ENCODE data around the gene TMEM88. TPM values are rescaled to one million over a fixed set of nuclear protein-coding genes. Genes with fewer than 3 reads are reported as not detected.

Gene TMEM88
- total RNA-seq, 1 donor from 2014 or later: 33.7 TPM

- no peak overlapping the region for H3K4me3 ChIP-seq (ENCODE audit: insufficient read depth, low read depth, low read length)
- no peaks in the 10 kb centered on the region for H3K4me1 ChIP-seq (ENCODE audit: insufficient read depth, low read length)
- H3K9ac ChIP-seq (ENCODE audit: low read length): no peak overlapping the region
- H3K4me1 Mint-ChIP-seq (ENCODE audit: low read depth, unreplicated experiment): no peaks in the 10 kb centered on the region
- no peak overlapping the region for H2AFZ ChIP-seq (ENCODE audit: low read depth, low read length)
- peaks cover 4% of the 10 kb centered on the region for H3K9me3 Mint-ChIP-seq (ENCODE audit: unreplicated experiment)
- TF ChIP-seq EZH2 (IDR thresholded peaks at IDR 0.05; ENCODE audit: insufficient read depth, low read length) (no peak), CTCF (IDR thresholded peaks at IDR 0.05; ENCODE audit: insufficient read depth, low read depth, low read length) (no peak)
- no peak overlapping the region for H3K4me3 Mint-ChIP-seq (ENCODE audit: unreplicated experiment)
- H3K79me2 ChIP-seq (ENCODE audit: insufficient read depth, low read length): no peaks in the 10 kb centered on the region
- DNase-seq (ENCODE audit: low read depth) (no peak), FAIRE-seq (no peak)
- H3K27me3 ChIP-seq (ENCODE audit: insufficient read depth, low read length): peaks cover 8% of the 10 kb centered on the region
- H4K20me1 ChIP-seq (ENCODE audit: insufficient read depth, low read length): no peaks in the 10 kb centered on the region
- H3K27ac ChIP-seq (ENCODE audit: low read depth, low read length): no peak overlapping the region
- no peaks in the 10 kb centered on the region for H3K36me3 ChIP-seq (ENCODE audit: insufficient read depth, low read length)
- H3K27ac Mint-ChIP-seq (ENCODE audit: unreplicated experiment): no peak overlapping the region
- no peaks in the 10 kb centered on the region for H3K36me3 Mint-ChIP-seq (ENCODE audit: low read depth, unreplicated experiment)
- H3K27me3 Mint-ChIP-seq (ENCODE audit: low read depth, unreplicated experiment): peaks cover 35% of the 10 kb centered on the region
- H3K9me3 ChIP-seq (ENCODE audit: insufficient read depth, low read depth, low read length): no peaks in the 10 kb centered on the region
- no peak overlapping the region for H3K4me2 ChIP-seq (ENCODE audit: low read length)
These were observed 39.9 kb upstream of the TMEM88 start for GRCh38 chr17:7814969-7815368.

GRCh38 chr17:7816926-7817642, 37.8 kb upstream of the TMEM88 start:
- peaks cover 8% of the 10 kb centered on the region for H3K27me3 ChIP-seq (ENCODE audit: insufficient read depth, low read length)
- Mint-ChIP-seq H3K4me1 (ENCODE audit: low read depth, unreplicated experiment) (no peaks in the 10 kb centered on the region), H3K27ac (ENCODE audit: unreplicated experiment) (no peak overlapping the region), H3K4me3 (ENCODE audit: unreplicated experiment) (no peak overlapping the region), H3K27me3 (ENCODE audit: low read depth, unreplicated experiment) (peaks cover 44% of the 10 kb centered on the region), H3K9me3 (ENCODE audit: unreplicated experiment) (peaks cover 8% of the 10 kb centered on the region), H3K36me3 (ENCODE audit: low read depth, unreplicated experiment) (no peaks in the 10 kb centered on the region)
- H4K20me1 ChIP-seq (ENCODE audit: insufficient read depth, low read length): no peaks in the 10 kb centered on the region
- H3K9ac ChIP-seq (ENCODE audit: low read length): no peak overlapping the region
- H3K27ac ChIP-seq (ENCODE audit: low read depth, low read length): no peak overlapping the region
- no peak for TF ChIP-seq CTCF (IDR thresholded peaks at IDR 0.05; ENCODE audit: insufficient read depth, low read depth, low read length)
- no peak for TF ChIP-seq EZH2 (IDR thresholded peaks at IDR 0.05; ENCODE audit: insufficient read depth, low read length)
- no peaks in the 10 kb centered on the region for H3K9me3 ChIP-seq (ENCODE audit: insufficient read depth, low read depth, low read length)
- H3K4me2 ChIP-seq (ENCODE audit: low read length): no peak overlapping the region
- H3K4me3 ChIP-seq (ENCODE audit: insufficient read depth, low read depth, low read length): no peak overlapping the region
- no peaks in the 10 kb centered on the region for H3K4me1 ChIP-seq (ENCODE audit: insufficient read depth, low read length)
- H3K79me2 ChIP-seq (ENCODE audit: insufficient read depth, low read length): no peaks in the 10 kb centered on the region
- FAIRE-seq (no peak), DNase-seq (ENCODE audit: low read depth) (no peak)
- no peaks in the 10 kb centered on the region for H3K36me3 ChIP-seq (ENCODE audit: insufficient read depth, low read length)
- no peak overlapping the region for H2AFZ ChIP-seq (ENCODE audit: low read depth, low read length)

- H3K79me2 ChIP-seq (ENCODE audit: insufficient read depth, low read length): no peaks in the 10 kb centered on the region
- peaks cover 8% of the 10 kb centered on the region for H3K27me3 ChIP-seq (ENCODE audit: insufficient read depth, low read length)
- no peak for TF ChIP-seq EZH2 (IDR thresholded peaks at IDR 0.05; ENCODE audit: insufficient read depth, low read length)
- TF ChIP-seq CTCF (IDR thresholded peaks at IDR 0.05; ENCODE audit: insufficient read depth, low read depth, low read length): no peak
- FAIRE-seq: no peak
- H3K36me3 ChIP-seq (ENCODE audit: insufficient read depth, low read length): no peaks in the 10 kb centered on the region
- no peak overlapping the region for H2AFZ ChIP-seq (ENCODE audit: low read depth, low read length)
- H3K4me2 ChIP-seq (ENCODE audit: low read length): no peak overlapping the region
- Mint-ChIP-seq H3K9me3 (ENCODE audit: unreplicated experiment) (peaks cover 8% of the 10 kb centered on the region), H3K27ac (ENCODE audit: unreplicated experiment) (no peak overlapping the region), H3K4me1 (ENCODE audit: low read depth, unreplicated experiment) (no peaks in the 10 kb centered on the region), H3K4me3 (ENCODE audit: unreplicated experiment) (no peak overlapping the region), H3K36me3 (ENCODE audit: low read depth, unreplicated experiment) (no peaks in the 10 kb centered on the region), H3K27me3 (ENCODE audit: low read depth, unreplicated experiment) (peaks cover 46% of the 10 kb centered on the region)
- no peaks in the 10 kb centered on the region for H3K4me1 ChIP-seq (ENCODE audit: insufficient read depth, low read length)
- H3K9me3 ChIP-seq (ENCODE audit: insufficient read depth, low read depth, low read length): no peaks in the 10 kb centered on the region
- no peak overlapping the region for H3K9ac ChIP-seq (ENCODE audit: low read length)
- no peak overlapping the region for H3K4me3 ChIP-seq (ENCODE audit: insufficient read depth, low read depth, low read length)
- no peak for DNase-seq (ENCODE audit: low read depth)
- no peak overlapping the region for H3K27ac ChIP-seq (ENCODE audit: low read depth, low read length)
- no peaks in the 10 kb centered on the region for H4K20me1 ChIP-seq (ENCODE audit: insufficient read depth, low read length)
These were observed 37.3 kb upstream of the TMEM88 start for GRCh38 chr17:7817643-7817964.
